CD4-positive, alpha-beta T cell treated with Interleukin-10 for 1 hour (primary cell): ENCODE data around the gene ZNF319.

Experiments
- DNase-seq: peaks from one replicate; pipeline ENCODE4 v3.0.0-alpha.2; 2020

Gene ZNF319

DNA sequence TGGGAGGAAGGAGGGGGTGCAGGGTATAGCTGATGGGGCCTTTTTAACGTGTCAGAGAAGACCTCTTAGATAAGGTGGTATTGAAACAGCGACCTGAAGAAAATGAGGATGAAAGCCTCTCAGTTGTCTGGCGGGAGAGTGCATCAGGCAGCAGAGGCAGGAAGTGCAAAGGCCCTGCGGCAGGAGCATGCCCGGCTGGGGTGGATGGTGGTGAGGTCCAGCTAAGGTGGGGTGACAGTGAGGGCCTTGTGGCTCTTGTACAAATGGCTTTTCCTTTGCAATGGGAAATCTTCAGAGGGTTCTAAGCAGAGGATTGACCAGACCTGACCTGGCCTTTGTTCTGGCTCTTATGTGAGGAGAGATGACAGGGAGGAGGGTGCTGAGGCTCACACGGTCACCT is 36.5 kb upstream of the ZNF319 start:
- DNase-seq = no peak

DNA sequence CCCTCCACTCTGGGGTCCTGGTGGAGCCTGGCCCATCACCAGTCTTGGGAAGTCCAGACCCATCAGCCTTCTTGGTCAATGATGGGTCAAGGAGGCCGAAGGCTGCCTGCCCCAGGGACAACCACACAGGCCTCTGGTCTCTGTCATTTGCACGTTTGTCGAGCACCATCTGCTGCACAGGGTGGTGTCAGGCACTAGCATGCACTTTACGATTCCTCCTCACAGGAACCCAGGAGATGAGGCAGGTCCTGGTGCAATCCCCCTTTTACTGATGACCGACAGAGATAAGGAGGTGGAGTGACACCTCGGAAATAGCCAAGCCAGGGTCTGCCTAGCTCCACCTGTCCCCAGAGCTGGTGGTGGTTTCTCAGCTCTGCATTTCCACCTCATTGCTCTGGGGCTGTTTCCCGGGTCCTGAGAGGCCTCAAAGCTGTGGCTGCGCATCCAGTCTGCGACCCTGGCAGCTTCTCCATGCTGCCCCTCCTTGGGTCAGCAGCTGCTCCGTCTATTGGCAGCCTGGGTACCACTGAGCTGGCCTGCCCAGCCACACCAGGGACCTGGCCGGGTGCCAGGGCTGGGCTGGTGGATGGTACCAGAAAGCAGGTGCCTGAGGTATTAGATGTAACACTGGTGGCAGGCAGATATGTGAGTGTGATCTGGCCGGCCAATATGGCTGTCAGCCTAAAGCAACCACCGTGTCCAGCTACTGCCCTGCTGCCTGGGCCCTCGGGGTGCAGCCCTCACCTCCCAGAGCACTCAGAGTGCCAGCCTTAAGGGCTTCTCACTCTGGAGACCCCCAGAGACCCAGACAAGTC is 35.1 kb upstream of the ZNF319 start:
- DNase-seq = no peak

DNA sequence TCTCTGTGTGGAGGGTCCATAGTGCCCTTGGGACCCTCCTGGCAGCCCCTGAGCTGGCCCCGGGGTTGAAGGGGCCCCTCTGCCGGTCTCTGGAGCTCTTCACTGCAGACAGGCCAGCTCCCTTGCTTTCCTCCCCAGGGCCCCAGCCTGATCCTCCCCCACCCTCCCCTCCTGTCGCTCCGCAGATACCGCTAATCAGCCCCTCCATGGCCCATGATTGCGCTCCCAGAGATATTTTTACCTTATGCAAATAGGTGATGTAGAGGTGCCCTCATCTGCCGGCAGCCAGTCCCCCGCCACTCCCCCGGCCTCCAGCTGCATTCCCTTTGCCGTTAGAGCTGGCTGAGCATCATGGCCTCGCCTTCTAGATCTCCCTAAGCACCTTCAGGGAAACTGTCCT is 34.3 kb upstream of the ZNF319 start:
- DNase-seq = no peak

DNA sequence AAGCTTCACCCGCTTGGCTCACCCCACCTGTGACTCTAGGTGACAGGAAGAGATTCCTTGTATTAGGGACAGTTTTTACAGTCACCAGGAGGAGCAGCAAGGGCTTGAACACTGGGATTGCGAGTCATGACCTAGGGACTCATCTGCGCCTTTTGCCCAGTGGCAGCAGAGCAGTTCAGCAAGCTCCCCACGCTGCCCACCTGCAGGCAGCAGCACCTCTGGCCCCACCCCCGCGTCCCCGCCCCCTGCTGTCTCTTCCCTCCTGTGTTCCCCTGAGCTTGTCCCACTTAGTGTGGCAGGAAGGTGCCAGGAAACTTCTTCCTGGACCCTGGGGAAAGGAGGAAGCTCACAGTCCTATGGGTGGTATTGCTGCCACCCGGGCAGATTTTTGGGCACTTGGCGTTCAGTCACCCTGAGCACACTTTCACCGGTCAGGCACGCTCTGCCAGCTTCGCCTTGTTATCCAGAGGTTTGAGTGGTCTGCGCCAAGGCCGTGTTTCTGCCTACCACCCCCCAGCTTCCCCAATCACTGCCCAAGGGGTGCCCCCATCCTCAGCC is 33.7 kb upstream of the ZNF319 start:
- DNase-seq = no peak

DNA sequence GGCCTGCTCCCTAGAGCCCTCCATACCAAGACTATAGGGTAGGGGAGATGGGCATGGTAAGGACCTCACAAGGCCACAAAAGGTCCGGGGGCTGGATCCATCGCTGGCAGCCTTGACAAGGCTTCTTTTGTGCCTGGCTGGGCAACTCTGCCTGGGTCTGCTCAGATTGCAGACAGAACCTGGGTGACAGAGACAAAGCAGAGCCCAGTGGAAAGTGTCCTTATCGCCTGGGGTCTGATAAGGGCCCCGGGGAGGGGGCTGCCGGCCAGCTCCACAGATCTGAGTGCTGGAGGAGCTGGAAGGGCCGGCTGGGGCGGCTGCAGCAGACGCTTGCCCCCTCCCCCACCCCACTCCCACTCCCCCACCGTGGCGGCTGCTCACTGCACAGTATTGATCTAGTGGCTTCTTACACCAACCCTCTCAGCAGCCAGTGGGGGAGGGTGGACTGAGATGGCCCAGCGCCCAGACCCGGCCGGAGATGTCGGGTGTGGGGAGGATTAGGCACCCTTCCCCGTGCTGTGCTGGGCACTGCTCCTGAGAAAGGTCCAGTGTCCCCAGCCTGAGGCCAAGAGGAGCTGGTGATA is 32.3 kb upstream of the ZNF319 start:
- DNase-seq = no peak

DNA sequence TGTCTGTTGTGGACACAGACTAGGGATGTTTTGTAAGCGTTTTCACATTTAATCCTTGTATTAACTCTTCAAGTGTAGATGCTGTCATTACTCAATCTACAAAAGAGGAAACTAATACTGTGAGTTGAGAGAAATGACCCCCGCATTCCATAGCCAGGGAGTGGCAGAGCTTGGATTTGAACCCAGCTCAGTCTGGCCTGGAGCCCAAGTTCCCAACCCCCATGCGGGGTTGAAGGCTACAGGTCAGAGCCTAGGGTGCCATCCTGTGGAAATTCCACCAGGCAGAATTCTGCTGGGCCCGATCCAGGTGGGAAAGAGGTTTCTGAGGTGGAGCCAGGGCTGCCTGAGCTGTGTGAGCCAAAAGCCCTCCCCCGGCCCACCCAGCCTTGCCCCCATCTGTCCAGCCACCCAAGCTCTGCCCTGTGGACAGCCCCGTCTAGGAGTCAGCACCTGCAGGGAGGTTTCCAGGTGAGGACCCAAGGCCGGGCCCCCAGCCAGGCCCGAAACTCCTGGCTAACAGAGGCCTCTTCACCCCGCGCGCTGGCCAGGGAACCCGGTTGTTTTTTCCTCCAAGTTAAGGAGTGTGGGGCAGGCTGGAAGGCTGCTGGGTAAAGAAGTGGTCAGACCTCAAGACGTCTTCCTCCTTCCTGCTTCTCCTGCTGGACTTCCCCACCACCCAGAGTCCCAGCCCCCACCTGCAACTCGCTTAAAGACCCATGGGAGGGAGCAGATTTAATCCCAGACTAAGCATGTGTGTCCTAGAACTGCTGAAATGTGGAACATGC is 30.7 kb upstream of the ZNF319 start:
- DNase-seq = no peak

DNA sequence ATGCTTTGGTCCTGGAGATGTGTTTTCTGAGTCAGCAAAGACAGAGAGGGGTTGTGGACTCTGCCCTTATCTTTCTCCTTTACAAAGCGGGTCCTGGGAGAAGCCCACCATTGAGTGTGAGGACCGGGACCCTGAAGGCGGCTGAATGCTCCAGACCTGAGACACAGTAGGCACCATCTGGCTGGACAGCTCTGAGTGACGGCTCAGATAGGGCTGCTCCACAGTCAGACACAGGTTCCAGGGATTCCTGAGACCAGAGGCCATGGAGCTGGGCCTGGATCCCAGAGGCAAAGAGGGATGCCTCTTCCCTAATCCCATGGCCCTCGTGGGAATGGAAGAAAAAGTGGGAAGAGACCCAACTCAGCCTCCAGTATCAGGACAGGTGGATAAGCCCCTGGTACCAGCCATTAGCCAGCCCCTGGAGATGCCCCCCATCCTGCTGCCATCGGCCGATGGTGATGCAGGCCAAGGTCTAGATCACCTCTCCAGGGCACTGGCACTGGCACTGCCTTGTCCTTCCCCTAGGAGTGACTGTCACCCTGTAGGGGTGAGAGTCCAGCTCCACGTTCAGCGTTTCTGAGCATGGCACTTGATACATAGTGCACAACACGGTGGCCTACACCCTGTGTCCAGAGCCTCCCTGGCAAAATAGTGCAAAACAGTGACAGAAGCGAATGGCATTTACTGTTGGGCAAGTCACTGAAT is 29.8 kb upstream of the ZNF319 start:
- no peak for DNase-seq

DNA sequence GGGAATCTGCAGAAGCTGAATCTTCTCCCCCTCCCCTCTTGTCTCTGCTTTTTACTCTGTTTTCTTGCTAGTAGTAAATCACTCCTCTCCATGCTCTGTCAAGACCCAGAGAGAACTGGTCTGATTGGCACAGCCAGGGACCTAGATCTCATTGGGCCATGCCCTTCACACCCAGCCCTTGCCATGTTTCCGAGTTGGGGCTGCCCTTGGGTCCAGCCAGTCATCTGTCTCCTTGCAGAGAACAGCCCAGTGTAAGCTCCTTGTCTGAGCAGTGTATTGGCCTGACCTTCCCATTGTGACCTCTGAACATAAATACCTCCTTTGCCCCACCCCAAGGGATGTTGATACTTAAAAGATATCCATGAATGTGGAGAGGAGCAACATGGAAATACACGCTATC is 28.9 kb upstream of the ZNF319 start:
- DNase-seq = no peak

DNA sequence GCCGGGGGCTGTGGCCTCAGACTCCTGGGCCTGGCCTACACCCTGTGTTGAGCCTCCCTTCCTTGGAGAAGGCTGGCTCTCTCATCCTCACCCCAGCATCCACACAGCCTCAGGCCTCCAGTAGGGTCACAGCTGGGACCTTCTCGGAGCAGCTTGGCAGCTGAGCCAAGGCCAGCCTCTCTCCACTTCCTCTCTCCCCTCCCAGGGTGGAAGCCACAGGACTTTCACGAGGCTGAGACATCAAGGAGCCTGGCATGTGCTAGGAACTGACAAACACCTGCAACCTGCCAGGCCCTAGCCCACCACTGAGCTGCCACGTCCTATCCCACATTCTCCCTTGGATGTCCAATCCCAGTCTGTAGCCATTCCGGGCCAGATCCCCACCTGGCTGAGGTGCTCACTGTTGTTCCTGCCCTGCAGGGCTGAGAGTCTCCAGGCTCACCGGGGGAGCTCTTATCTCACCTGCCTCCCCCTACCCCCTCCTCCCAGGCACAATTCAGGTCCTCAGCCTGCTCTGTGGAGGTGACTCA is 28.1 kb upstream of the ZNF319 start:
- no peak for DNase-seq

DNA sequence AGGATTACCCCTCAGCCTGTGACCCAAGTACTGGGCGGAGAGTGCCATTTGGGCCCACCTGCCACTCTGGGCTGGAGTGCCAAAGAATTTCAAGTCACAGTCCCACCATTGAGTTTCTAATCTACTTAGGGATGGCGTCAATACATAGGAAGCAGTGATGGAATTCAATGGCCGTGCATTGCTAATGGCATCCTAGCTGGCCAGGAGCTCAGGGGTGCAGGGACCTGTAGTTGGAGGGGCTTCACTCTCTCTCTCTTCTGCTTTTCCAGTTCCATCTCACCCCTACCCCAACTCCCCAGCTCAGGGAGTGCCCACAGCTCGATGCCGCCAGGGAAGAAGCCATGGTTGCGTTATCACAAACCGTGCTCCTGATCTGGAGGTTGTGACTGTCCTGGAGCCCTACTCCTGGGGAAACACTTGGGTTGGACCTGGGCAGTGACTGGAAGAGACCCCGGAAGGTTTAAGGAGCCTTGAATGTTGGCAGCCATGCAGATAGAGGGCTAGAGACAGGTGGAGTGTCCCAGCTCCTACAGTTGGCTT is 27.5 kb upstream of the ZNF319 start:
- no peak for DNase-seq

DNA sequence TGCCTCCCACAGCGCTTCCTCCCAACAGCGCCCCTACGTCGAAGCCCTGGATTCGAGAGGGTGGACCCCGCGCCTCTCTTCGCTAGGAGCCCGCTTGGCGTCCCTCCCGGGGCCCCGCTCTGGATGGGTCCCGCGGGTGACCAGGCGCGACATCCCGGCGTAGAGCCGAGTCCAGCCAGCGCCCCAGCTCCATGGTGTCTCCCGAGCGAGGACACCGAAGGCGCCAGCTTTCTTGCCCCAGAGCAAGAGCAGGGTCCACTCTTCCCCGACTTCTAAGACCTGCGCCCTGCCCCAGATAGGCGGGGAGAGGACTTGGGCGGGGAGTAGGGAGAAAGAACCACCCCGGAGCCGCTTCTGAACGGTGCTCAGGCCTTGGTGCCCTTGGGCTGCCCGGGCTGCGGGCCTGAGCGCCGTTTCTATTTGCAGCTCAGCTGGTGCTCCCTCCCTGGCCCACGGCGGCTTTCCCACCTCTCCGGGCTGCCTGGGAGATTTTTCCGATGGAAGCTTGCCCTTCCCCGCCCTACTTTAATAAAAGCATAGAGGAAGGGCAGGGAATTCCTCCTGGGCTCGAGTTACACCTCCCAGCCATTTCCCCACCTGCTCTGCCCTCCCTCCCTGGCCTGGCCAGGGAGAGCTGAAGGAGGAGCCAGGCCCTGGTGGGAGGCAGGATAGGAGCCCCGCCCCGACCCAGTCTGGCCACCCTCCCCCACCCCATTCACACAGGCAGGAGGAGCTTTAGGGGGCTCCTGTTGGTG is 26.9 kb upstream of the ZNF319 start:
- no peak for DNase-seq

DNA sequence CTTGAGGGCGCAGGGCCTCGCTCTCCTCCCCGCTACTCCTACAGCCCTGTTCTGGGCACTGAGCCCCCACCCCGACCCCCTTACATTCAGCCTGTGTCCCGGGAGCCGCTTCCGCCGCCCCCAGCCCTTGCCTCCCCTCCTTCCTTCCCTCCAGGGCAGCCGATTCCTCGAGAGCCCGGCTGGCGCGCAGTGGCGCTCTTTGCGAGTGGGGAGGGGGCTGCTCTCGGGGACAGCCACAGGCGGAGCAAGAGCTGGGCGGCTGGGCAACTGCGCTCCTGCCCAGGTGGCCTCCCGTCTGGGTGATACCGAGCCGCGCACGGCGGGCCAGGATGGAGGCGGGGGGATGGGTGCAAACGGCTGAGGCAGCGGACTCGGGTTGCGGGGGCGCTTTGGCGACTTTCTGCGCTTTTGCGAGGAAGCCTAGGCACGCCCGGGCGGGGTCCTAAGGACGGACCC is 26.3 kb upstream of the ZNF319 start:
- DNase-seq = no peak

DNA sequence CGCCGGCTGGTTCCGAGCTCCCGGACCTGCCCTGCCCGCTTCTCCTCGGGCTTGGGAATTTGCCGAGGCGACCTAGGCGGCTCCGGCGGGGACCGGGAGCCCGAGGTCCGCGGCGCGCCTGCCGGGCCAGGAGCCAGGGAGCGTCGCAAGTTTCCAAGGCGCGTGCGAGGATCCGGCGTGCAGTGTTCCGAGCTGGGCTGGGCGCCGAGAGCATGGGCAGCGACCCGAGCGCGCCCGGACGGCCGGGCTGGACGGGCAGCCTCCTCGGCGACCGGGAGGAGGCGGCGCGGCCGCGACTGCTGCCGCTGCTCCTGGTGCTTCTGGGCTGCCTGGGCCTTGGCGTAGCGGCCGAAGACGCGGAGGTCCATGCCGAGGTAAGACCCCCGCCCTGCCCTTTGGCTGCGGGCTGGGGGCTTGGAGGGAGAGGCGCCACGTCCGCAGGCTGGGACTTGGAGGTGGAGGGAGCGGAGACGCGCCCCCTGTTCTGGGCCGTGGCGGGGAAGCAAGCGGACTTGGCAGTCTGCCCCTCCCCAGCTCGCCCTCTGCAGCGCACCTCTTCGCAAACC is 25.8 kb upstream of the ZNF319 start:
- no peak for DNase-seq

DNA sequence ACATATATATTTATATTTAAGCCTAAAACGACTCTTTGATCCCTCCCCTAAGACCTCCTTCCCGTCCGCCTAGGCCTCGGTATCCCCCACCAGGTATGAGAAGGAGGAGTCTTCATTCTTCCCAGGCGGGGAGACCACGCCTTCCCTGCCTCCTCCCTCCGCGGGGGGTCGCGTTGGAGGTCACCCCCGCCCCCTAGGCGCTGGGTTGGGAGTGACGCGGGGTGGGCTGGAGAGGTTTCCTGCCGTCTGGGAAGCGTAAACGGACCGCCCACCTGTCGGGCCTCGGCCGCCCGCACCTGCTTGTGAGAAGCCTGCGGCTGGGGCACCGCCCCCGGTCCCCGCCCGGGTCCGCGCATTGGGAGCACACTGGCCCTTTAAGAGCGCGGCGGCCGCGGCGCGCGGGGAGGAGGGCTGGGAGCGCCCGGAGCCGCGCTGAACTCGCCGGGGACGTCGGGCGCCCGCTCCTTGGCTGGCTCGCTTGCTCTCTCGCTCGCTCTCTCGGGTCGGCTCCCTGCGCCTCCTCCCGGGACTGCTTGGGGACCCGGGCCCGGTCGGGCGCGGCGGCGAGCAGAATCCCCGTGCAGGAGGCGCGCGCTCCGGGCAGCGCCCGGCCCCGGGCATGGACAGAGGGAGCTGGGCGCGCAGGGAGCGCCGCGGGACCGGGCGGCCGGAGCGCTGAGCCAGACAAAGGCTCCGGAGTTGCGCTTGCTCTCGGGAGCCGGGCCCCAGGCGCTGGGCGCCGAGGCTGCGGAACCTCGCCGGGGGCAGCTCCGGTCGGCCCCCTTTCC is 25.1 kb upstream of the ZNF319 start, which contains the start of gene MMP15:
Gene MMP15 (plus strand): TSS at position 404 of the 788 bp plus-strand sequence. CDS start 597 bp downstream, outside the sequence.
- peak; percentile 71 for DNase-seq

DNA sequence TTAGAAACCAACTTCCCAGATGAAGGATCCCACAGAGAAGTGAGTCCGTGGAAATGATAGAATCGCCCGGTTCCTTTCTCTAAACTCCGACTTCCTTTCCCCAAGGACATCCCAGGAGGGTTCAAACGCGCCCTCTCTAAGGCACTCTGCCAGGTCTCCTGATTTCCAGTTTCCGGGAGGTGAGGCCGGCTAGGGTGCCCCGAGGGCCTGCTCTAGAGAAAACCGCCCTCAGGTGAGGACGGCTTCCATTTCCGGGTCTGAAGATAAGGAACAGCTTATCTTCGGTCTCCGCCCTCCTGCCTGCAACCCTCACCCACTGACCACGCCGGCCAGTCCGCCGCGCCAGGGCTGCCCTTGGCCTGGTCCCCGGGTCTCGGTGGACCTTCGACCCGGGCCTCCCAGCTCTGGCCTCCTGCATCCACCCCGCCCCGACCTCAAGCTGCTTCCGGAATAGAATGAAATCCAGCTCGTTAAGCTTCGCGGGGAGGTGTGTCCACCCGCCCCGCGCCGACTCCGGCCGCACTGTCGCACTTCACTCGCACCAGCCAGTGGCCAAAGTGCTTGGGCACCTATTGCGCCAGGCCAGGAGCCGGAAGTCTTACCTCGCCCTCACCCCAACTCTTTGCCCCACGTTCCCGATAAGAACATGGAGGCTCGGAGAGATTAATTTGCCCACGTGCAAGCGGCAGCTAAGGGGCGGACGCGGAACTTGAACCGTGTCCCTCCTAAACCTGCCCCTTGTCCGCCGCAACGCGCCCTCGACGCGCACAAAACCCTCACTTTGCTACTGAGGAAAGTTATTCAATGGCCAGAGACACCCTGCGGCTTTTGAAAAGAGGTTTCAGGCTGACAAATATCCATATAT is 24.2 kb upstream of the ZNF319 start:
- peak; percentile 33 for DNase-seq

DNA sequence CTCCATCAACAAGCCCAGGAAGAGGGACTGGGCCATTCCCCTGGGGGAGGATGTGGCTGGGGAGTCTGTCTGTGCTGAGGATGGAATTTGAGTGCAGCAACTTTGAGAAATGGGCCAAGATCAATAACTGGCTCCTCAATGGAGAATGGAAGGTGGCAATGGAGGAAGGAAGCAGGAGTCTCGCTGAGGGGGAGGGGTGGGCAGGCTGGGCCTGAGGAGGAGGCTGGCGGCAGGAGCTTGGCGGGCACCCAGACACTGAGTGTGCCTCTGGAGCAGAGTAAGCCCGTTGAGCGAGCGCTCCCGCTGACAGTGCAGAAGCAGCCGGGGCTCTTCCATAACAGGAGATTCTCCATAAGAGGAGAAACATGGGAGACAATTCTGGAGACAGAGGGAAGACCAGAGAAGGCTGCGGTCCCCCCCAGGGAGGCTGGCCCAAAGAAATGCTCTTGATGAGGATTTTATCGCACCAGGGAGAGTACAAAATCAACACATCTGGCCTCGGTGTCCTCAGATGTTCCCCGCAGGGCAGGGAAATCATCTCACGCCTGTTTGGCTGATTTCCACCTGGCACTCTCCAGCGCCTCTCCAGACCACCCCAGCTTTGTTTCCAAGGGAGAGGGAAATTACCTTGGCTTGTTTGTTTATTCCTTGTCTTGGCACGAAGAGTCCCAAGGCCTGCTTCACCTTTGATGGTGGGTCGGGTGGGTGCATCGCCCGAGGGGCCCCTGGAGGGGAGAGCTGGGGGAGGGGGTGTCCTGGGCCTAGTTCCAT is 22.3 kb upstream of the ZNF319 start:
- DNase-seq = no peak

DNA sequence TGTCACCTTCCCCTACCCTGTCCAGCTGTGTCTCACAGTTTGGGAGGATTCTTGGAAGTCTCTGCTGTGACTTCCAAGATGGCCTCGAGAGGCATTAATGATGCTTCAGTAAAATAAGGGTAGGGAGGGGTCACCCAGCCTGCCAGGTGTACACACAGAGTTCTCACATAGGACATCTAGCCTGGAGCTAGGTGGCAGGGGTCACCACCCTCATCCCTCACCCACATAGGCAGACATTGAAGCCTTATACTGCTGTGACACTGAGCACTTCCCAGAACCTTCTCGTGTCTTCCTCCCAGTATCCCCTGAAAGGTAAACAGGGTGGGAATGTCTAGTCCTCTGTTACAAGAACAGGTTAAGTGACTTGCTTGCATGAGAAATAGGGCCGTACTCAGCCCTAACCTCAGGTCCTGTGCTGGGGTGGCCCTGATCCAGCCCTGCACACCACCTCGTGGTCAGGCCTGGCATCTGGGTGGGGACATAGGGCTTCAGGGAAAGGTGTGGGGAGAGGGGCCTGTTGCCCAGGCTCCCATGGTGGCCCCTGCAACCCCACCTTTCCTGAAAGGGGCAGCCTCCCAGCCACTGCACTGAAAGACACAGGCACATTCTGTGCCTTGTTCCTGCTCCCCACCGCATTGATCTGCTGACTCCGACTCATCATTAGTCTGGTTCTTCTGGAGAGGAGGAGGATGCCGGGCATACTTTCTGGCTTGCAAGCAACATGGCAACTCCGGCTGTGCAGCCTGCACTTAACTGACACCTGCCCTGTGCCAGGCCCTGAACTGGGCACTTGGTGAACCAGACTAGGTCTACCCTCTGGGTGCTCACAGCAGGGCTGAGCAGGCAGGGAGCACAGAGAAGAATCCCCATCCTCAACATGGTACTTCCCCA is 21.4 kb upstream of the ZNF319 start:
- DNase-seq = no peak
